Left kidney (tissue), 2 donors: ENCODE measurements around the gene APOD. TPM values are rescaled to one million over a fixed set of nuclear protein-coding genes. Genes with fewer than 3 reads are reported as not detected.

Source experiments
- DNase-seq: peaks from one replicate; pipeline ENCODE4 v3.0.0-alpha.2; 2013
- polyA plus RNA-seq: library from polyadenylated mRNA; unstranded; fragments of 120-200 nt; gene quantifications from one replicate; pipeline ENCODE4 v1.2.1, GENCODE V29; 2013; ENCODE audit not compliant: insufficient read length

The APOD gene
- polyA plus RNA-seq, 1 donor = 13.3 TPM

DNA sequence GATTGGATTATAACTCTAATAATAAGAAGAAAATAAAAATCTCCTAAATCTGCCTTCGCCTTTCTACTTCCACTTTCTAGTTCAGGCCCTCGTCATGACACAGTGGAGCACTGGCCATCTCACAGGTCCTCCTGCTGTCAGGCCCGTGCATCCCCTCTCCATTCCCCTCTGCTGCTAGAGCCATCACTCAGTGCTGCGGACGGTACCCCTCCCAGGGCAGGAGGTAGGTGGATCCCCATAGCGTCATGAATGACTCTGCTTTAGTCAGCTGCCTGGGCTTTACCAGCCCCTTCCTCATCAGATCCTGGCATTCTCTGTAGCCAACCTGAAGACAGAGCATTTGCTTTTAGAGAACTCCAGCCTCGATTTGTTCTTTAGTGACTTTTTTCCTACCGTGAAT lies 28.6 kb downstream of the APOD start:
- DNase-seq = no peak

GRCh38 chr3:195554458-195554857 lies 29.3 kb downstream of the APOD start:
- DNase-seq = no peak

DNA sequence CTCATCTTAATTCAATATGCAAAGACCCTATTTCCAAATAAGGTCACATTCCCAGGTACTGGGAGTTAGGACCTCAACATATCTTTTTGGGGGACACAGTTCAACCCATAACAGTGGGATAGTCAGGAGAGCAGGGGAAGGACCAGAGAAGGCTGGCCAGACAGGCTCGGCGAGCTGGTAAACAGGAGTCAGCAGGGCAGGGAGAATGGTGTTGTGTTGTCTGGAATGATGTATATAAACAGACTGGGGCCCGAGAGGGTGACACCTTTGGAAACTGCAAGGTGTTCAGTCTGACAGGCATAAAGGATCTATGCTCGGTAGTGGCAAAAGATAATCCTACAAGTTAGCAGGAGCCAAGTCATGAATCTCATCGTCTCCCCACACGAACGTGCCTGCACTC lies 30.5 kb downstream of the APOD start:
- DNase-seq = no peak

GRCh38 chr3:195551381-195551978 lies 32.3 kb downstream of the APOD start:
- DNase-seq = no peak

- DNase-seq = no peak
Observed at GRCh38 chr3:195550723-195551122, 33.0 kb downstream of the APOD start.

- no peak for DNase-seq
Observed at GRCh38 chr3:195549931-195550519, 33.7 kb downstream of the APOD start.

GRCh38 chr3:195548987-195549386 lies 34.8 kb downstream of the APOD start:
- no peak for DNase-seq

DNA sequence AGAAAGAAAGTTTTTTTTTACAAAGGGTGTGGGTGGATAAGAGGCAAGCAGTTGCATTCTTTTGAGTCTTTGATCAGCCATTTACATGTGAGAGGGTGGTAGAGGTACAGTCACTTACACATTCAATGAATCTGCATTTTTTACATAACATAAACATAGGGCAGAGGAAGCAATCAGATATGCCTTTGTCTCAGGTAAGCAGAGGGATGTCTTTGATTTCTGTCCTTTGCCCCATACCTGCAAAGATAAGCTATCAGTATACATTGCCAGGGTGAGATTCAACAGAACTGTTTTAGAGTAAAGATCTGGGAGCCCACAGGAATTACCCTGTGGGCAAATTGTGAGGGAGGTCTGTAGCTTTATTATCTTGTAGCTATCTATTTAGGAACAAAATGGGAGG lies 35.2 kb downstream of the APOD start:
- no peak for DNase-seq

- DNase-seq = no peak
Observed at GRCh38 chr3:195548006-195548405, 35.7 kb downstream of the APOD start.

DNA sequence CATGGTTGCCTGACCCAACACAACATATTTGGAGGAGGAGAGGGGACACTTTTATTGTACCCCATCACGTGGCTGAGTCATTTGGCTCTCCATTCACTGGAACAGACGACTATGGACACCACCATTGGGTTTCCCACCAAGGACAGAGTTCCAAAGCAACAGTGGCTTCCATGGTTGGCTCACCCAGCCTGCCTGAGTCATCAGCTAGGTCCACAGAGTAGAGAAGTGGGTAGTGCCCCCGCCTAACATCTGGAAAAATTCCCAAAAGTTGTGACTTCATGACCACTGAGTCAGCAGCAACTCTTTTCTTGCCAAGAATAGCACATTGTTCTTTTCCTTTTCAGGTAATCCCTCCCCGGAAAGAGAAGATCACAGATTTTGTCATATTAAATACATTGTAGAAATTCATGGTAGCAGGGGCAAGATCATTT lies 37.6 kb downstream of the APOD start:
- no peak for DNase-seq

DNA sequence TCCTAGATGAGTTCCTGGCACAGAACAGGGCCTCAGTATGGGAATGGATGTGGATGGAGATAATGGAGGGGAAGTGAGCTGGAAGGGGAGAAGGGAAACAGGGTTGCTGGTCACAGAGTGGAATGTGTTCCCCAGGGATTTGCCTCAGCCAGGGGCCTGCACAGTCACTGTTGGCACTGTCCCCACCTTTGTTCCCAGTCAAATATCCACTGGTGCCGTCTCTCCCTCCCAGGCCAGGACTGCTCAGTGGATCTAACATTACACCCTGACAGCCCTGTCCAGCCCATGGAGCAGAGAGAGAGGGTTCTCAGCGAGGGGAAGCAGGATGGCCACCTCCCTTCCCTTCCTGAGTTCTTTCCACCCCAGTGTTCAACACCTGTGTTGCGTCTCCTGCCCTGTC lies 39.1 kb downstream of the APOD start:
- no peak for DNase-seq

GRCh38 chr3:195544230-195544536 lies 39.6 kb downstream of the APOD start:
- DNase-seq = no peak

DNA sequence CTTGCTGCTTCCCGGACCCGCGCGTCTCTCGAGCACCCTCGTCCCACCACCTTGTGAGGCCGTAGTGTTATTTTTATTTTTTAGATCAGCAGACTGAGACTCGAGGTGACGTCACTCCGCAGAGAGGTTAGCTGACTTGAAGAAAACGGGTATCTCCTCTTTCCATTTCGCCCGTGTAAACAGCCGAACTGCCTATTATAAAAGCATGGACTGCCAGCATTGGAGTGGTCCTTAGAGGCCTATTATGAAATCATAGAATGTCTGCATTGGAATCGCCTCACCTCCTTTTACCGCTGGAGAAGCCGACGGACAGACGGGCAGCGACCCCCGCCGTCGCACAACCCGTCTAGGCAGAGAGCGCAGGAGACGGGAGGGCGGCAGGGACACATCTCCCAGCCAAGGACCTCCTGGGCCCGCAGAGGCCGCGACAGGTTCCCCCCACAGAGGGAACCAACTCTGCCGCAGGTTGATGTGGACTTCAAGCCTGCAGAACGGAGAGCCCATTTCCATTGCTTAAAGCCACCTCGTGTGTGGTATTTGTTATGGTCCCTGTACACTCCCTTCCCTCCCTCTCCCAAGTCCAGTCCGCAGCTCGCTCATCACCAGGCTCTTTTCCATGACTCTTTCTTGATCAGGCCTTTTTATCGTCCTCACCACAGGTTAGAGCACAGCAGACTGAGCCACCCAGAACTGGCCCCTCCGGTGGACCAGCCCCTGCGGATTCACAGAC lies 40.1 kb downstream of the APOD start:
- DNase-seq = no peak

DNA sequence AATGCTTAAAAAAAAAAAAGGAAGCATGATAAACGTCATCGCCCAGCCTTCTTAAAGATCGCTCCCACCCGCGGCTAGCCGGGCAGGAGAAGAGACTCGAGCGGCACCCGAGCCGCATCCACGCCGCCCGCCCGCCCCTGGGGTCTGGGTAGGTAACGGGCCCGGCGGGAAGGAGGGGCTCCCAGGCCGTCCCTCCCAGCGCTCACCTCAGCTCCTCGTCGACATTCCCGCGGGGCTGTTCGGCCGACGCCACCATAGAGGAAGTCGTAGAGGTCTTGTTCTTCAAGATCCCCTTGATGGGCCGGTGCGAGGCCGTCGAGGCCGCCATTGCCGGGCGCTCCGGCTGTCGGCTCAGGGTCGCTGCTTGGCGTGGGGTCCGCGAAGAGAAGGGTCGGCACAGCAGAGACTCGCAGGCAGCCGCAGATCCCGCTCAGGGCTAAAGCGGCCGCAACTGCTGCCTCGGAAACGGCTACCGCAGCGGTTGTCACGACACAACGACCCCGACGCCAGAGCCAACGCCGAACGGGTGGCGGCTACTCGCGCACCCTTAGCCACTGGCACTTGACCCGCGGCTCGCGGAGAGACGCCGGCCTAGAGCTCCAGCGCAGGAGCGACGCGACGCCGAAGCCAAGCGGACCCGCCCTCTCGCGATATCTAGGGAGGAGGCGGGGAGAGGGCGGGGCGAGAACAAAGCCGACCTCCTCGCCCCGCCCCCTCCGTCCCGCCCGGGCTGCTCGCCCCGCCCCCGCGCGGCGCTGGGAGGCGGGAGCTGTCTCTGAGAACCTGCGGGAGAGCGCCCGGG lies 40.8 kb downstream of the APOD start, which contains the start of gene PPP1R2:
TSS of gene PPP1R2 (minus strand) at position 628 of the 802 bp plus-strand sequence. CDS start at position 328, 300 bp downstream.
- DNase-seq = peak; percentile 92

DNA sequence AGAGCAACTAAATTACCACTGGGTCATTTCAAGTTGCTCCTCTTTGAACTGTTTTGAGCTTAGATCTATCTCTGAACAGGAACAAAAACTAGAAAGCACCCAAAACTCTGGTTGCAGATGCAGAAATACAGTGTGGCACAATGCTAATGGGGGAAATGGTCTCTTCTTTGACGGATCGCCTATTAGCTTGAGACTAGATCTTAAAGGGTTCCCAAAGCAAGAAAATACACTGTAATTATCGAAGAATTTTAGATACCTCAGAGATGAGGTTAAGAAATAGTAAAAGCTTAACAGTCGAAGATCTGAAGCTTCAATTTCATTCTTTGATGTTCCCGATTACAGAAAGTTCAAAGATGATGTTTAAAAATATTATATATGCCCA lies 41.4 kb downstream of the APOD start:
- DNase-seq = no peak

DNA sequence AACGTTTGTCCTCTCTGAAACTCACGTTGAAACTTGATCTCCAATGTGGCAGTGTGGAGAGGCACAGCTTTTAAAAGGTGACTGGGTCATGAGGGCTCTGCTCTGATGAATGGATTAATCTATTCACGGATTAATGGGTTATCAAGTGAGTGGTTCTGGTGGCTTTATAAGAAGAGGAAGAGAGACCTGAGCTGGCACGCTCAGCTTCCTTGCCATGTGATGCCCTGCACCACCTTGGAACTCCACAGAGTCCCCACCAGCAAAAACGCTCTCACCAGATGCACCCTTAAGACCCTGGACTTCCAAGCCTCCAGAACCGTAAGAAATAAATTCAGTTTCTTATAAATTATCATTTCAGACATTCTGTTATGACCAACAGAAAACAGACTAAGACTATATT lies 43.2 kb downstream of the APOD start:
- no peak for DNase-seq

DNA sequence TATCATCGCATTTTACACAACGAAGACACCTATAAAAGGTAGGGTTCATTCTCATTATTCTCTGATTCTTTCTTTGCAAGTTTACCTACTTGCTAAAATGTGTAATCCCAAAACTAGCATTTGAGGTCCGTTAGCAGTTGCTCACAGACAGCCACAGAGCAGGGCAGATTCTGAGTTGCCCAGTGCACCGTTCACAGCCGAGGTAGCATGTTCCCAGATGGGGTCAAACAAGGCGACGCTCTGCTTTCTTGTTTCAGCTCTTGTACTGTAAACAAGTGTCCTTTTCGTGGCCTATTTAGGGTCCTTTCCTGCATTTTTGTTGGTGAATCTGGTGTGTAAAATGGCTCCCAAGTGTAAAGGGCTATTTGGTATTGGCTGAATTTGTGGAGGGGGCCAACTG lies 43.7 kb downstream of the APOD start:
- DNase-seq = no peak

GRCh38 chr3:195539479-195539878 lies 44.3 kb downstream of the APOD start:
- no peak for DNase-seq

GRCh38 chr3:195537995-195538394 lies 45.7 kb downstream of the APOD start:
- no peak for DNase-seq

DNA sequence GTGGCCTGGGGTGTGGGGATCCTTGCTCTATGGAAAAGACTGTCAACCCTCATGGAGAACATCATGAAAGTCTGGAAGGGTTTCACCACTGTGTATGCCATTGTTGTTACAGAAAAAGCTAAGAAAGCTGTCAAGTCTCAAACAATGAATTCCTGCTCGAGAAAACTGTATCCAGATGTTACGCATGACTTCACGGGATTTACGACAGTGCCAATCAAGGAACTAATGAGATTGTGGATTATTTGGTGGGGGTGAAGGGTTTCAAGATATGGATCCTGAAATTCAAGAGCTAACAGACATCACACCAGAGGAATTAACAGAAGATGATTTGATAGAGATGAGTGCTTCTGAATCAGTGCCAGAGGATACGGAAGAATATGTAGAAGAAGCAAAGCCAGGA lies 48.4 kb downstream of the APOD start:
- DNase-seq = no peak

DNA sequence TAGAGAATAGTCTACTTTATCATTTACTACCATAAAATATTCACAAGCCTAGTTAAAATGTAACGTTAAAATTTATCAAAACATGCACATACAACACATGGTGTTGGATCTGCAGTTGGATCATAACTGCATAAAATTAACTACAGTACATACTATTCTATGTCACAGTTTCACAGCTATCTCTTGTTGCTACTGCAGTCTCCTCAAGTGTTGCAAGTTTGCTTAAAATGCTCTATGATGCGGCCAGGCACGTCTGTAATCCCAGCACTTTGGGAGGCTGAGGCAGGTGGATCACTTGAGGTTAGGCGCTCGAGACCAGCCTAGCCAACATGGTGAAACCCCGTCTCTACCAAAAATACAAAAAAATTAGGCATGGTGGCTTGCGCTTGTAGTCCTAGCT lies 50.9 kb downstream of the APOD start:
- no peak for DNase-seq

GRCh38 chr3:195532345-195532744 lies 51.4 kb downstream of the APOD start:
- no peak for DNase-seq

GRCh38 chr3:195531683-195532082 lies 52.1 kb downstream of the APOD start:
- no peak for DNase-seq
